Activated CD8-positive, alpha-beta memory T cell treated with anti-CD3 and anti-CD28 coated beads, Interleukin-2, amount 10 ng/mL, durations not matched to agents 7 days and 5 days (primary cell): ENCODE results near the gene LCN15. TPM values are rescaled to one million over a fixed set of nuclear protein-coding genes. Genes with fewer than 3 reads are reported as not detected.

ENCODE experiments used
- ATAC-seq: fragments of 150-1000 bp; cut with Tn5 transposase; one replicate; pipeline ENCODE4 v1.10.0; 2021; ENCODE audit warnings: moderate library complexity
- CTCF ChIA-PET: fragments of 350-600 bp; sonication (Branson Sonifier 250); formaldehyde crosslinking; loops from one replicate; lab custom pipeline; 2021; ENCODE audit warnings: antibody characterized with exemption; lab: Charles Lee
- DNase-seq: peaks from one replicate; pipeline ENCODE4 v3.0.0-alpha.2; 2020
- H3K27ac Mint-ChIP-seq: one replicate; pipeline ENCODE4 v1.8.0; 2021; ENCODE audit warnings: mild to moderate bottlenecking, mixed read lengths
- H3K27me3 Mint-ChIP-seq: one replicate; pipeline ENCODE4 v1.8.0; 2021; ENCODE audit warnings: mixed read lengths
- H3K36me3 Mint-ChIP-seq: one replicate; pipeline ENCODE4 v1.8.0; 2021; ENCODE audit warnings: mild to moderate bottlenecking, mixed read lengths
- H3K4me1 Mint-ChIP-seq: one replicate; pipeline ENCODE4 v1.8.0; 2021; ENCODE audit warnings: mixed read lengths
- H3K4me3 Mint-ChIP-seq: one replicate; pipeline ENCODE4 v1.8.0; 2021; ENCODE audit warnings: mild to moderate bottlenecking, moderate library complexity, mixed read lengths
- H3K9me3 Mint-ChIP-seq: one replicate; pipeline ENCODE4 v1.8.0; 2022; ENCODE audit warnings: low read depth, mixed read lengths
- total RNA-seq, 2 experiments: library from RNA; stranded (reverse); gene quantifications; one replicate each; pipeline ENCODE4 v1.2.3, GENCODE V29; 2021

Gene LCN15
- total RNA-seq, 2 experiments from 2014 or later: not detected

DNA sequence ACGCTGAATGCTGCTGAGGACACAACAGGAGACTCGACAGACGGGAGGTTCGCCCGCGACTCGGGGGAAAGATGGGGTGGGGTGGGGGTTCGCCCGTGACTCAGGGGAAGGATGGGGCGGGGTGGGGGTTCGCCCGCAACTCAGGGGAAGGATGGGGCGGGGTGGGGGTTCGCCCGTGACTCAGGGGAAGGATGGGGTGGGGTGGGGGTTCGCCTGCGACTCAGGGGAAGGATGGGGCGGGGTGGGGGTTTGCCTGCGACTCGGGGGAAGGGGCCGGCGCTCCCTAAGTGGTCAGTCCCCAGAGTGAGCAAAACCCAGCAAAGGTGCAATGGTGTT lies 18.2 kb downstream of the LCN15 start:
- Mint-ChIP-seq H3K4me3 (no peak overlapping the region), H3K36me3 (peaks cover 2% of the 10 kb centered on the region), H3K9me3 (no peaks in the 10 kb centered on the region), H3K27me3 (peaks cover 20% of the 10 kb centered on the region), H3K4me1 (peaks cover 17% of the 10 kb centered on the region), H3K27ac (no peak overlapping the region)
- no peak for ATAC-seq
- CTCF ChIA-PET: interaction anchor here (1.2 kb wide), 1 partner anchor 38 kb away, joined by 3 read pairs; no protein-coding TSS in a partner anchor
- no peak for DNase-seq

DNA sequence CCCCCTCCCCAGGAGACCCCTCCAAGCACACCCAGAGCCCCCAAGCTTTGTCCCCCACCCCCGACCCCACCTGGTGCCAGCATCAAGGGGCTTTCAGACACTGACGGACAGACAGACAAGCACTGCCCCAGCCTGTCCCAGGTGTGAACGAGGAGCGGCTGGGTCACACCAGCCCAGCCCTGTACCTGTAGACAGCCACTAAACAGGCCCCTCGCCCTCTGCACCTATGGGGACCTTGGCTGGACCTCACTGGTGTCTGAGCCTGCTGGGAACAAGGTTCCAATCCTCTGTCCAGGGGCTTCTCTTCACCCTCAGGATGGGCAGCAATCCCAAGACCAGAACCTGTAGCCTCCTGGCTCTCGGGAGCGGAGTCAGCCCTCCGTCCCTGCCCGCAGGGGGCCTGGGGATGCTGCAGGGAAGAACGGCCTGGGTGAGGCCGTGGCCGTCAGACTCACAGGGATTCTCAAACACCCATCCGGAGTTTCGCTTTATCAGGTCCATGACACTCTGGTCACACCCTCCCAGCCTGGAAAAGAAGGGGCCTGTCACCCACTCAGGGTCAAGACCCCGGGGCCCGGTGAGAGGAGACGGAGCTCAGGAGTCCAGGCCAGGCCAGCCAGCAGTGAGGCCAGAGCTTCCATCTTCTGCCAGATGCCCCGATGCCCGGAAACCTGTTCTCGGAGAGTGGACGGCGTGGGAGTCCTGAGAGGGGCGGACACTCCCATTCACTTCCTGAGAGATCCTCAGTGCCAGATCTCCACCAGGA lies 18.7 kb downstream of the LCN15 start:
- H3K27me3 Mint-ChIP-seq: peaks cover 18% of the 10 kb centered on the region
- no peak overlapping the region for H3K27ac Mint-ChIP-seq
- DNase-seq (no peak), ATAC-seq (no peak)
- peaks cover 12% of the 10 kb centered on the region for H3K4me1 Mint-ChIP-seq
- no peaks in the 10 kb centered on the region for H3K9me3 Mint-ChIP-seq
- H3K36me3 Mint-ChIP-seq: no peaks in the 10 kb centered on the region
- no peak overlapping the region for H3K4me3 Mint-ChIP-seq
- CTCF ChIA-PET: interaction anchor here (1.2 kb wide), 1 partner anchor 37 kb away, joined by 3 read pairs; no protein-coding TSS in a partner anchor

DNA sequence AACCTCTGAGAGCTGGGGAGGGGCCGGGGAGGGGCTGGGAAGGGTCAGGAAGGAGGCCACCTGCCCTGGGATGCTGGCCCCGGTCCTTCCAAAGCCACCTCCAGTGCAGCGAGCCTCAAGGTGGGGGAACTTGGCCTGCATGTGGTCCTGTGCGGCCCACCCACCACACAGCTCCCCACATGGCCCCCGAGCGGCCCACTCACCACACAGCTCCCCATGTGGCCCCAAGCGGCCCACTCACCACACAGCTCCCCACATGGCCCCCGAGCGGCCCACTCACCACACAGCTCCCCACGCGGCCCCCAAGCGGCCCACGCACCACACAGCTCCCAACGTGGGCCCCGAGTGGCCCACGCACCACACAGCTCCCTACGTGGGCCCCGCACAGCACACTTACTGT lies 19.5 kb downstream of the LCN15 start:
- H3K36me3 Mint-ChIP-seq: no peaks in the 10 kb centered on the region
- no peak for DNase-seq
- H3K27ac Mint-ChIP-seq: no peak overlapping the region
- no peak overlapping the region for H3K4me3 Mint-ChIP-seq
- no peaks in the 10 kb centered on the region for H3K9me3 Mint-ChIP-seq
- no peak for ATAC-seq
- H3K27me3 Mint-ChIP-seq: peaks cover 17% of the 10 kb centered on the region
- CTCF ChIA-PET: no interaction called here
- peaks cover 6% of the 10 kb centered on the region for H3K4me1 Mint-ChIP-seq

DNA sequence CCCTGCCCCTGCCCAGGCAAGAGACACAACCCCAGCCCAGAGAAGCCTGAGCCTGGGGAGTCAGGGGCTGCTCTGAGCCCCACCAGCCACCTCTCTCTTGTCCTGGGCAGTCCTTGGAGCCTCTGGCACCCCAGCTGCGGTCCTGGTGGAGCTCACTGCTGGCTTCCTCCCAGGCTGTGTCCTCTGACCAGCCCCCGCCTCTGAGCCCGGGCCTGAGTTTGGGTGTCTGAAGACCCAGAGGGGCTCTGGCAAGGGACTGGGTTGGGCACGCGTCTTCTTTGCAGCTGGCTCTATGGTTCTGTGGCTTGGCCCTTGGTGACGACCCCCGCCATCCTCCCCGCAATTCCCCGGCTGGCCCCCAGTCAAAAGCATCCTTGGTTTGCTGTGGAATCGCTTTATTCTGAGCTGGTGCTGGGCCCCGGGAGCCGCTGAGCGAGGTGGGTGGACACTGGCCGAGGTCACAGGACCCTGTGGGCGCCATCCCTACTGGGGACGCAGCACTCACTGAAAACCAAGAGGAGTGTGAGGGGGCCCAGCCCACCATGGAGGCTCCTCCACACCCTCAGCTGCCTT lies 20.6 kb downstream of the LCN15 start:
- CTCF ChIA-PET: interaction anchor here (0.8 kb wide), 1 partner anchor 10 kb away, joined by 3 read pairs; no protein-coding TSS in a partner anchor
- Mint-ChIP-seq H3K4me1 (peaks cover 4% of the 10 kb centered on the region), H3K27me3 (peaks cover 17% of the 10 kb centered on the region), H3K9me3 (no peaks in the 10 kb centered on the region), H3K27ac (no peak overlapping the region), H3K4me3 (no peak overlapping the region), H3K36me3 (no peaks in the 10 kb centered on the region)
- ATAC-seq: no peak
- no peak for DNase-seq

DNA sequence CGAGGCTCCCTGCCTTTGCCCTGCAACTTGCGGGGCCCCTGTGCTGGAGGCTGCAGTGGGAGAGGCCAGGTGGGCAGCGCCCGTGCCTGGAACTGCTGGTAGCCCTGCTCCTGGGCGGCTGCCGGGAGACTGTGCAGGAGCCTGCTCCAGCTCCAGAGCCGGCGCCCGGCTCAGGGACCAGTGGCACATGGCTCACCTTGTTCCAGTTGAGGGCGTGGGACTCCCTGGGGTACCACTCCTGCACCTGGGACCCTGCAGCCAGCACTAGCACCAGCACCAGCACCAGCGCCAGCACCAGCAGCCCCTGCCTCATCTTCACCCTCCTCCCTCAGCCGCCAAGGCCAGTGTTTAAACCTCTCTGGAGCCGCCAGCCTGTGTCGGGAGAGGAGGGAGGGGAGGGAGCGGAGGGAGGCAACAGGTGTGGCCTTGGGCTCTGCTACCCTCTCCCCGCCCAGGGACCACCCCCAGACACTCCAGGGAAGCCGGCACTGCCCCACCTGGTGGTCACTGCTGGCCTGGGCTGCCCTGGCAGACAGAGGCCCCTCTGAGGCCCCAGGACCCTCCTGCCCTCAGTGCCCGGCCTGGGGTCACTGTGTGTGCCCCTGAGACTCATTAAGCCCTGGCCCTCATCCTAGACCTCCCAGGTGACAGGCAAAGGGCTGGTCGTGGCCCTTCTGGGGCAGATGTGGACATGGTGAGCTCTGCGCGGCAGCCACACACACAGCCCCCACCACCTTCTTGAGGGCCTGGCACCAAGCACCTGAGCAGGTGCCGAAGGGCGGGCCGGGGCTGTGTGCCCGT lies 21.5 kb downstream of the LCN15 start, which contains the start of gene LCN10:
TSS of gene LCN10 (minus strand) at position 350 of the 801 bp plus-strand sequence. CDS start at position 313, 37 bp downstream.
- no peak within 1 kb of the TSS for H3K27ac Mint-ChIP-seq
- ATAC-seq: no peak
- H3K9me3 Mint-ChIP-seq: no peaks in the 10 kb centered on the region
- H3K4me1 Mint-ChIP-seq: peaks cover 6% of the 10 kb centered on the region
- peaks cover 15% of the 10 kb centered on the region for H3K27me3 Mint-ChIP-seq
- no peaks in the 10 kb centered on the region for H3K36me3 Mint-ChIP-seq
- CTCF ChIA-PET: interaction anchor here (0.8 to 1.8 kb wide), 2 partner anchors 9 to 15 kb away, joined by 3 to 12 read pairs; no protein-coding TSS in a partner anchor
- DNase-seq: no peak
- H3K4me3 Mint-ChIP-seq: no peak within 1 kb of the TSS

DNA sequence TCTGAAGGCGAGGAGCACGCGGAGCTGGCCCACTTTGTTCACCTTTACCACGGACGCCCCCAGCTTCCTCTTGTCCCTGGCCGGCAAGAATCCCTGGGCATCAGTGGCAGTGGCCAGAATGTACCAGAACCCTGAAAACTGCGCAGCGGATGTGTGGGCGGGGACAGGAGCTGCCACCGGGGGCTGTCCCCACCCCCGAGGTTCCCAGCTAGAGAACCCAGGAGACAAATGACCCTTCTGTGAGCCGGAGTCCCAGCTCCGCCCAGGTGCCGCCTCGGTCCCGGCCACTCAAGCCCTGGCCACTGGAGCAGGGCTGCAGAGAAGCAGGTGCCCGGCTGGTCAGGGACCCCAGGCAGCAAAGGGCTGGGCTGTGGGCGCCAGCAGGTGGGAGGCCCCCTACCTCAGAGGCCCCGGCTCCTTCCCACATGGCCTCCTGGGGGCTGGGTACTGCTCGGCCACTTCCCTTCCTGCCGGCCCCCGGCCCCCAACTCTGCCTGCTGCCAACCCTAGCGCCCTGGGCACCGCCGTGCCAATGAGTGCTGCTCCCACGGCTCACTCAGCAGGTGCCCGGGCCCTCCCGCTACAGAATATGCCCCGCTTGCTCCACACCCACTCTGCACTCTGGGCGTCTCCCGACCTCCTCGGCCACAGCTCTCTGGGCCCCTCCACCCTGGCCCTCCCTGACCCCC lies 22.3 kb downstream of the LCN15 start:
- peak; percentile 65 for ATAC-seq
- CTCF ChIA-PET: interaction anchor here (0.8 to 1.8 kb wide), 3 partner anchors 9 to 14 kb away, joined by 3 to 12 read pairs (median 4); no protein-coding TSS in a partner anchor

DNA sequence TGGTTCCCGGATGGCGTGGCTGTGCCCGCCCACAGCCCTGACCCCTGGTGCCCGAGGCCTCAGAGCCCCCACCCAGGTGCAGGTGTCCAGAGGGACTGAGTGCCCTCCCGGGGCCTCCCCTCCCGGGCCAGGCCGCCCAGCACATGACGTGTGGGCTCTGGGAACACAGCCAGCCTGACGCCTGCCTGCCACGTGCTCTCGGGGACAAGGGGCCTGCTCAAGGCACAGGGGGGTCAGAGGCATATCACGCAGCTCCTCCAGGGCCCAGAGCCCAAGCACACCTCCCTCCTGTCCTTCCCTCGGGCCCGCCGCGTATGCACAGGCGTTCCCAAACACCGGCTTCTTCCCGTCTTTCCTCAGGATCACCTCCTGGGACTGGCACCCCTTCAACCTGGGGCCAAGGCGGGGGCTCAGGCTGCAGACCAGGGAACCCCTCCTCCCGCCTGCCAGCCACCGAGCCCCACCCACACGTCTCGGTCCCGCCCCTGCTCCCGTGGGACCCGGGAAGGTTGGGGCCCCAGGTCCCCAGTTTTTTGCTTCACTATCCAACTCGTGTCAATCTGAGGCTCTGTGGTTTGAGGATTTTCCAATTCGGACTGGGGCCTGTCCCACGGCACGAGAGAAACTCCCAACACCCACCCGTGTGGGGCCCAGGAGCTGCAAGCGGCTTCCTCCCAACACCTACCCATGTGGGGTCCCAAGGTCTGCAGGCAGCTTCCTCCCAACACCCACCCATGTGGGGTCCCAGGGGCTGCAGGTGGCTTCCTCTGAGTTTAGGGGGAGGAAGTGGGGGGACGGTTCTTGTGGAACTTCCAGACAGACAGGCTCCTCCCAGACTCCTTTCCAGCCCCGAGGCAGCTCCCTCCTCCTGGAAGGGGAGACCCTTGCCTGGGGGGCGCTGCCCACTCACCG lies 23.1 kb downstream of the LCN15 start:
- Mint-ChIP-seq H3K27me3 (peaks cover 13% of the 10 kb centered on the region), H3K4me1 (peaks cover 6% of the 10 kb centered on the region), H3K27ac (no peak overlapping the region), H3K9me3 (no peaks in the 10 kb centered on the region), H3K4me3 (no peak overlapping the region), H3K36me3 (no peaks in the 10 kb centered on the region)
- peak; percentile 4 for ATAC-seq
- DNase-seq: no peak
- CTCF ChIA-PET: interaction anchor here (0.8 to 1.8 kb wide), 3 partner anchors 10 to 14 kb away, joined by 3 to 12 read pairs (median 4); no protein-coding TSS in a partner anchor

More for the DNA sequence above, 22.3 kb downstream of the LCN15 start:
- peak; percentile 61 for DNase-seq
- peaks cover 13% of the 10 kb centered on the region for H3K27me3 Mint-ChIP-seq
- no peak overlapping the region for H3K4me3 Mint-ChIP-seq
- no peaks in the 10 kb centered on the region for H3K36me3 Mint-ChIP-seq
- H3K4me1 Mint-ChIP-seq: peaks cover 6% of the 10 kb centered on the region
- no peaks in the 10 kb centered on the region for H3K9me3 Mint-ChIP-seq
- H3K27ac Mint-ChIP-seq: no peak overlapping the region

DNA sequence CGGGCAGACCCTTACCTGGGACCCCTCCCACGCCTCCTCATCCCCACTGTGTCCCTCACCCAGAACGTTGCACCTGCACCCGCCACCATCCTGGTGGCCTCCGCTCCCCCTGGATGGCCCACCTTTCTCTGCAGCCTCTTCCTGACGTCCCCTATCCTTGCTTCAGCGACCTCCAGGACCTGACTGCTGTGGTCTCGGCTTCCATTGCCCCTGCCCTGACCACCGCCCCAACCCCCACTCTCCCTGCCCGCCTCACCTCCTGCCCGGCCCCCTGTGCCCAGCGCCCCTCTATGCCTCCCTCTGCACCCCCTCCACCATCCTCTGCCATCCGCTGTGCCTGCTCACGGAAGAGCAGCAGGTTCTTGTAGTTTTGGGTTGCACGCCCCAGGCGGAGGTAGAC lies 23.8 kb downstream of the LCN15 start:
- no peak overlapping the region for H3K27ac Mint-ChIP-seq
- no peak overlapping the region for H3K4me3 Mint-ChIP-seq
- peaks cover 6% of the 10 kb centered on the region for H3K4me1 Mint-ChIP-seq

DNA sequence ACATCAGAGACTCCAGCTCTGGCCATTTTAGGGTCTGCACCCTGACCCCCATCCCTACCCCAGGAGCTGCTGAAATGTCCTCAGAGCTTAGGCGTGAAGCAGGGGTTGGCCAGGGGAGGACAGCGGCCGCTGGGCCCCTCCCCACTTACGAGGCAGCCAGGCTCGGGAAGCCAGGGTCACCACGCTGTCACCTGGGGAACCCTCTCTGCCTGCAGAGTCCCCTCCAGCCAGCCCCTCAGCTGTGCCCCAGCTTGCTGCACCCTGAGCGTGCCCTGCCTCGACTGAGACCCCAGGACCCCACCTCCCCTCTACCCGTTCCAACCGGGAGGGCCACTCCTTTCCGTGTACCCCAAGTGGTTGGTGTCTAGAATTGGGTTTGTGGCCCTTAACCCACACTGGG lies 24.2 kb downstream of the LCN15 start:
- no peak overlapping the region for H3K4me3 Mint-ChIP-seq
- no peaks in the 10 kb centered on the region for H3K9me3 Mint-ChIP-seq
- CTCF ChIA-PET: no interaction called here
- H3K27me3 Mint-ChIP-seq: peaks cover 13% of the 10 kb centered on the region
- no peak for DNase-seq
- H3K4me1 Mint-ChIP-seq: peaks cover 6% of the 10 kb centered on the region
- H3K27ac Mint-ChIP-seq: no peak overlapping the region
- no peaks in the 10 kb centered on the region for H3K36me3 Mint-ChIP-seq
- ATAC-seq: no peak

More for the DNA sequence above, 23.8 kb downstream of the LCN15 start:
- peaks cover 13% of the 10 kb centered on the region for H3K27me3 Mint-ChIP-seq
- no peaks in the 10 kb centered on the region for H3K36me3 Mint-ChIP-seq
- H3K9me3 Mint-ChIP-seq: no peaks in the 10 kb centered on the region
- CTCF ChIA-PET: interaction anchor here (1.2 to 1.8 kb wide), 2 partner anchors 10 to 12 kb away, joined by 4 to 12 read pairs; no protein-coding TSS in a partner anchor
- DNase-seq (no peak), ATAC-seq (no peak)

DNA sequence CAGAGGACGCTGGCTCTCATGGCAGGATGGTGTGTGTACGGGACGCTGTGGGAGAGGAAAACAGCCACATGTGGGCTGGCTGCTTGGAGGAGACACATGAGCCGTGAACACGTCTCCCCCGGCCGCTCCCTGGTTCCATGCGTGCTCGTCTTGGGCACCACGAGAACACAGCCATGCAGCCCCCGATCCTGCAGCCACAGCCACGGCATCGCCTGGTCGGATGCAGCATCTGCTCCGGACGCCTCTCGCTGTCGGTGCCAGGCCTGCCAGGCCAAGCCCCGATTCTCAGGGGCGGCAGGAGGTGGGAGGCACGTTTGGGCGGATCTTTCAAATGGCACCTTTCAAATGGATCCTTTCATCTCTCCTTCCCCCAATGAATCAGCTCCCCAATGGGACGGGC lies 24.8 kb downstream of the LCN15 start:
- H3K9me3 Mint-ChIP-seq: no peaks in the 10 kb centered on the region
- H3K27me3 Mint-ChIP-seq: peaks cover 13% of the 10 kb centered on the region
- DNase-seq: no peak
- ATAC-seq: no peak
- H3K36me3 Mint-ChIP-seq: no peaks in the 10 kb centered on the region
- peaks cover 6% of the 10 kb centered on the region for H3K4me1 Mint-ChIP-seq
- no peak overlapping the region for H3K4me3 Mint-ChIP-seq
- H3K27ac Mint-ChIP-seq: no peak overlapping the region
- CTCF ChIA-PET: no interaction called here

DNA sequence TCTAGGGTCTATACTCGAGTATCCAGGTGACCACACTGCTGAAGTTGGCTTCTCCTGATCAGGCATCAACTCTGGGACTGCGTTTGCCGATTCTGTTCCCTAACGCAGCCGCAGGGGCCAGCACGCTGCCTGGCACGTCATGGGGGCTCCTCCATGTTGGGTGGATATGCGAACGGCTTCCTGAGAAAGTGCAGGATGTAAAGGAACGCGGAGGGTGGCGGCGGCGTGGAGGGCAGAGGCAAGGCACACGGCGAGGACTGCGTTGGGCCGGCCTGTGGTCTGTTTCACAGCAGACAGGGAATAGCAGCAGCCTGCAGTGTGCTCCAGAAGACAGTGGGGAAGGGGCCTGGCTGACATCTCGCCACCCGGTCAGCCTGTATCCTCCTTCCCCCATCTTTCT lies 25.4 kb downstream of the LCN15 start:
- Mint-ChIP-seq H3K4me3 (no peak overlapping the region), H3K27me3 (peaks cover 13% of the 10 kb centered on the region), H3K27ac (no peak overlapping the region), H3K9me3 (no peaks in the 10 kb centered on the region), H3K4me1 (peaks cover 6% of the 10 kb centered on the region), H3K36me3 (no peaks in the 10 kb centered on the region)
- DNase-seq (no peak), ATAC-seq (no peak)
- CTCF ChIA-PET: no interaction called here
